GM19395 (cell line): ENCODE results near the gene DPF1.

ENCODE experiments used
- ATAC-seq: cut with Tn5 transposase; IDR thresholded peaks from one replicate; pipeline ENCODE4 v1.9.1; 2021; ENCODE audit warnings: mild to moderate bottlenecking, moderate library complexity; ENCODE audit not compliant: unreplicated experiment

Gene DPF1

GRCh38 chr19:38202504-38202903, 21.5 kb downstream of the DPF1 start:
- ATAC-seq: no peak

DNA sequence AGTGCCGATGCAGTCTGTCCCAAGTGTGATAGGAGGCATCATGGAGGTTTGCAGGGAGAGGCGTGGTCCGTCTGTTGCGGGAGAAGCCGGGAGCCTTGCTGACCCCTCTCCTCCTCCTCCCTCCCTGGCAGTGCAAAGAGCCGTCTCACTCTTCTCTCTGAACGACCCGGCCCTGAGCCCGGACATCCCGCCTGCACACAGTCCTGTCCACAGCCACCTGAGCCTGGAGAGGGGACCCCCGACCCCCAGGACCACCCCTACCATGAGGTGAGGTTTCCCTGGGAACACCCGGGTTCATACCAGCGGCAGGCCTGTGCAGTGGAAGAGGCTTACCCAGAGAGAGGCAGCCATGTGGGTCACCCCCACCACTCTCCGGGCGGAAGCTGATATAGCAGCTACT, 22.3 kb downstream of the DPF1 start:
- ATAC-seq: no peak

DNA sequence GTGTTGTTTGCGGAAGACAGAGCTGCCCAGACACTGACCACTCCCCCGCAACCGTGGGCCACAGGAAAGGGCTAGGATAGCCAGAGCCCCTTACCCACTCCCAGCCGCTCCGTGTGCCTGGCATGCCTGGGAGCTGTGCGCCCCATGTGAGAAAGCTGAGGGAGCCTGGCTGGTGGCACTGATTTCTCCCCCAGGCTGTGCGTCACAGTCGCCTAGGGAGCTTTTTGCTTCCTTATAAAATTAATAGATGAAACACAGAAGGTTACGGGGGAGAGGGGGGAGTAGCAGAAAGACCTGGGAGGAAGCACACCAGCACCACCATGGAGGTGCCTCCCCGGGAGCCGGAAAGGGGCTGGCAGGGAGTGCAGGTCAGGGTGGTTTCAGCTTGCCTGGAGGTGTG, 24.7 kb downstream of the DPF1 start:
- ATAC-seq: no peak

GRCh38 chr19:38197937-38198704, 25.9 kb downstream of the DPF1 start:
- ATAC-seq: no peak

DNA sequence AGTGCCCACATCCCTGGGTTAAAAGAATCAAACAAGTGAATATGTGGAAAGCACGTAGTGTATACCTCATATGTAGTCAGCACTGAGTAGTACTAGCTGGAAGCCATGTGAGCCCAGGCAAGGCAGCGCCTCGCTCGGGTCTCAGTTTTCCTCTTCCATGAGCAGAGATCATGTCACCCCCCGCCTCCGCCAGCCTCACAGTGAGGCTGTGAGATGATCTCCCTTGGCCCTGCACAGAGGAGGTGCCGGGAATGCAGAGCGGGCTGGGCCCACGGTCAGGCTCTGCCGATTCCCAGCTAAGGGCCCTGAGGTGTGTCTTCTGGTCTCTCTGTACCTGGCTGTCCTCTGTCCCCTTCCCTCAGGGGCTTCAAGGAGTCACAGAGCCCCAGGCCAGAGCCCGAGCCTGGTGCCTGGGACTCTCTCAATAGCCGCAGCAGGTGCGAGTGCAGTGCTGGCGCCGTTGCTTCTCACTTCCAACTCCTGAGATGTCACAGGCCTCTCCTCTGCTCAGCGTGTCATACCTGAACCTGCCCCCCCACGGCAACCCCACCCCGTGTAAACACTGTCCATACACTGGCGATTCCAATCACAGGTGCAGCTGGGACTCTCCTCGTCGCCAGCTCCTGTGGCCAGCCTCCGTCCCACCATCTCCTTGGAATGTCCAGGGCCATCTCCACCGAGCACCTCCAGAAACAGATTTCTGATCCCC, 26.9 kb downstream of the DPF1 start:
- ATAC-seq: no peak

GRCh38 chr19:38196245-38196837, 27.7 kb downstream of the DPF1 start:
- ATAC-seq: no peak

DNA sequence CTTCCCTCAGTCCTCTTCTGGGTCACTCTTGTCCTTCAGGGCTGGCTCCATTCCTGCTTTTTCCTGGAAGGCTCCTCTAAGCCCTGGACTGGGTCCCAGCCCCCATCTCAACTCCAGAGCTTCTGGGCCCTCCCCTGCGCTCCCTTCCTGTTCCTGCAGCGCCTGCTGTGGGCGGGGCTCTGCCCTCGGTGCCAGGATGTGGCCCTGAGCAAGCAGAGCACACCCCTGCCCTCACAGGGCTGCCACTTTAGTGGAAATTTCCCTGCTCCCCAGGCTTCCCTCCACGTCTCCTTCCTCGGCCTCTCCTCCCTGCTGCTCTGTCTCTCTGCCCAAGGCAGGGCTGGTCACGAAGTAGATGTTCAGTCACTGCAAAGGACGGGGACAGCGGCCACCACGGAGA, 28.8 kb downstream of the DPF1 start:
- ATAC-seq: no peak

DNA sequence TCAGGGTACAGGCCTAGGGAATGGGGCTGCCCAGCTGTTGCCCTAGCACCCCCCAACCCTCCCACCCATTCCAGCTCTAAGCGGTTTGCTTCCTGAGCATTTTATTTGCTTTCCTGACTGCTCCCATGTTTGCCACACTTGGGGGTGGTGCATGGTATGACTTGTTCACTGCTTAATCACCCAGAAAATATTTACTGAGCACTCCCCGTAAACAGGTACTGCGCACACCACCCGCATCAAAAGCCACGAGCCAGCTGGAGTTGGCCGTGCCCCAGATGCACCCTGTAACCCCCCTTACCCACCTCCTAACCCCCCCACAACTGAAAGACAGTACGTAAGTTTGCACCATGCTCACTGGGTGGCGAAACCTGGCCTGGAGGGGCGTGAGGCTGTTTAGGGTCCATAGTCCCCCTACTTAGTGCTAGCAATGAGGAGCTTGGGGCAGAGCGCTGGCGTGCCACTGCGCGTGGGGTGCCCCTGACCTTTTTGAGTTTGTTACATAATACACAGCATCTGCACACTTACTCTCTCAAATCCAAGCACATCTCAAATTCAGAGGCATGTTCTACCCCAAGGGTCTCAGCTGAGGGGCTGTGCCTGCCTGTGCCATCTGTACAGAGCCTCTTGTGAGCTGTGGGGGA, 29.8 kb downstream of the DPF1 start:
- no peak for ATAC-seq

GRCh38 chr19:38193445-38193844, 30.6 kb downstream of the DPF1 start:
- no peak for ATAC-seq

- no peak for ATAC-seq
Measured at GRCh38 chr19:38191747-38192146, 32.3 kb downstream of the DPF1 start.

GRCh38 chr19:38190793-38191192, 33.2 kb downstream of the DPF1 start:
- no peak for ATAC-seq

GRCh38 chr19:38190061-38190460, 34.0 kb downstream of the DPF1 start:
- no peak for ATAC-seq

- no peak for ATAC-seq
Measured at GRCh38 chr19:38185562-38185961, 38.5 kb downstream of the DPF1 start.

- ATAC-seq: no peak
Measured at GRCh38 chr19:38184815-38185214, 39.2 kb downstream of the DPF1 start.

GRCh38 chr19:38183251-38183897, 40.6 kb downstream of the DPF1 start:
- no peak for ATAC-seq

DNA sequence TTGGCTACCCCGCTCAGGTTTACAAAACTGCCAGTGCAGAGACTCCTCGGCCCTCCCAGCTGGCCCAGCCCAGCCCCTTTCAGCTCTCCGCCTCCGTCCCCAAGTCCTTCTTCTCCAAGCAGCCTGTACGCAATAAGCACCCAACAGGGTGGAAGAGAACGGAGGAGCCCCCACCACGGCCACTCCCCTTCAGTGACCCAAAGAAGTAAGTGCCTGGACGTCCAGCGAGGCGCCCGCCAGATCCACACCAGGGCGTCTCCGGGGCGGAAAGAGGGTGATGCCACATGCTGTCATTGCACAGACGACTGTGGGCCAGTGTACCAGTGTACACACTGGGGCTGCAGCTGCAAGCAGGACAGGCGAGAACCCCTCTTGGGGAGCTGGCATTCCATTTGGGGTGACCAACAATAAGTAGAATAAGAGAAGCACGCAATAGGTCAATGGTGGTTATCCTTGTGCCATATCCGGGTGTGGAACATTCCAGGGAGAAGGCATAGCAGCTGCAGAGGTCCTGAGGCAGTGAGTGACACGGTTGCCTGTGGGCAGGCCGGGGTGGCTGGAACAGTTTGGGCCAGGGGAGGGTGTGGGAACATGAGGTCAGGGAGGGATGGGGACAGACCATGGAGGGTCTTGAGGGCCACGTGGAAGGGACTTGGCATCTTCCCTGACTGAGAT, 41.3 kb downstream of the DPF1 start:
- no peak for ATAC-seq

- ATAC-seq: no peak
Measured at GRCh38 chr19:38180071-38180470, 44.0 kb downstream of the DPF1 start.

DNA sequence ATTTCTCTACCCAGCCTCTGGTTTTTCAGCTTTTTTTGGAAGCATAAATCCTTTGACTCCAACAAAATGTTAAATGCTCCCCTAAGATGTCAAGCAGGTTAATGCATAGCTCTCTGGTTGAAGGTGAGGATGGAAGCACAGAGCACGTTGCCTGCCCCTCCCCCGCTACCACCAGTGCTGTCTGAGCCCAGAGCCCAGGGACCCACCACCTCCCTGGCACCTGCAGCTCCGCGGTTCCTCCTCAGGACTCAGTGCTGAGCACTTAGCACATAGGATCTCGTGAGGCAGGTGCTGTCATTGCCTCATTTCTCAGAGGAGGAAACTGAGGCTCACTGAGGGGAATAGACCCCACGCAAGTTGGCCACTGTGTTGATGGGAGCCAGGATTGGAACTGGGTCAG, 48.6 kb downstream of the DPF1 start:
- no peak for ATAC-seq

- no peak for ATAC-seq
Measured at GRCh38 chr19:38173291-38174041, 50.6 kb downstream of the DPF1 start.

DNA sequence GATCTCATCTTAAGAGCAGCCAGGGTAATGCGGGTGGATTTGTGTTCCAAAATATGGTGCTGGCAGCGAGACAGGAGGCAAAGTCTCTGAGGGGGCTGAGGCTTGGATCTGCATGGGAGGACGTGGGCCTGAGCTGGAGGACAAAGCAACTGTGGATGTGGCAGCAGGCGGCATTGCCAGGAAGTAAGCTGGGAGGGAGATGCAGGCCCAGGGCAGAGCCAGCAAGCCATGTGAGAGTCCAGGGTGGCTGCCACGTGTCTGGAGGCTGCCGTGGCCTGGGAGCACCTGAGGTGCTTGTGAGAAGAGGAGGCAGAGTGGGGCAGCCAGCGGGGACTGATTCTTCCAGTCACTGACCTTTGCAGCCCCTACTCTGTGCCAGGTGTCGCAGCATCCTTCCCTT, 52.0 kb downstream of the DPF1 start:
- no peak for ATAC-seq
